HG02759 (cell line): ENCODE data around the gene SYNE1.
"Not testable (repeated sequence)": the region's sequence is repeated elsewhere in the genome, so short reads cannot be mapped to it uniquely, and the experiment has no call there.

ENCODE experiments used
- ATAC-seq: cut with Tn5 transposase; IDR thresholded peaks from one replicate; pipeline ENCODE4 v1.9.1; 2021; ENCODE audit warnings: mild to moderate bottlenecking, moderate library complexity; ENCODE audit not compliant: unreplicated experiment

Gene SYNE1

DNA sequence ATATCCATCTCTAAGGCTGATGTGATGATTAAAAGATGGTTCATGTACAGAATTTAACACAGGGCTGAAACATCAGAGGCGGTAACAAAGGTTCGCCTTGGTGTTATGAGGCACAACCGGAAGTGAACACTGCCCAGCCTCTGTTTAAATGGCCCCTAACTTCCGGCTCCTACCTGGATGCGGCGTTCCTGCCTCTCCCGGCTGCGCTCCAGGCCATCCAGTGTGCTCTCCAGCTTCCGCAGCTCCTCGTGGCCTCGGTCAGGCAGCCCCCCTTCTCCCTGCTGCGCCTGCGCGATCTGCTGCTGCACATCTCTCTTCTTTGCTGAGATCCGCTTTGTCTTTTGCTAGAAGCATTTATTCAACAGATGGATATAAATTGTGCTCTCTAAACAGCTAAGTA is 195.3 kb downstream of the SYNE1 start:
- ATAC-seq, result no peak

GRCh38 chr6:152435816-152436215 is 201.3 kb downstream of the SYNE1 start:
- no peak for ATAC-seq

DNA sequence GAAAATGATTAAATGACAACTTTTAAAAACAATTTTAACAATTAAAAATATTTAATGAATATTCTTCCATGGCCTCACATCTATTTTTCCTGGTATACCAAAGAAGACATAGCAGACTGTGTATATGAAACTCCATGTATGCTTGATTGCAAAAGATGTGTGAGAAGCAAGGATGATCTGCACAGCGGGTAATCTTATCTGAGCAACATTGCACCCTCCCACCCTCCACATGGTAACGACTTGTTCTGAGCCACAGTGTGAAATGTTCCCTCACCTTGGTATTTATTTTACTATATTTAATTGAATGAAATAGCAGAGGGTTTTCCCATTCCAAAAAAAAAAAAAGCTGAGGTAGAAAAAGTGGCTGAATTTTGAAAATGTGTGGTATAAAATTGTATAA is 204.4 kb downstream of the SYNE1 start:
- ATAC-seq, result no peak

GRCh38 chr6:152428126-152428525 is 209.0 kb downstream of the SYNE1 start:
- no peak for ATAC-seq

- ATAC-seq, result no peak
These were observed 210.9 kb downstream of the SYNE1 start for GRCh38 chr6:152426276-152426675.

DNA sequence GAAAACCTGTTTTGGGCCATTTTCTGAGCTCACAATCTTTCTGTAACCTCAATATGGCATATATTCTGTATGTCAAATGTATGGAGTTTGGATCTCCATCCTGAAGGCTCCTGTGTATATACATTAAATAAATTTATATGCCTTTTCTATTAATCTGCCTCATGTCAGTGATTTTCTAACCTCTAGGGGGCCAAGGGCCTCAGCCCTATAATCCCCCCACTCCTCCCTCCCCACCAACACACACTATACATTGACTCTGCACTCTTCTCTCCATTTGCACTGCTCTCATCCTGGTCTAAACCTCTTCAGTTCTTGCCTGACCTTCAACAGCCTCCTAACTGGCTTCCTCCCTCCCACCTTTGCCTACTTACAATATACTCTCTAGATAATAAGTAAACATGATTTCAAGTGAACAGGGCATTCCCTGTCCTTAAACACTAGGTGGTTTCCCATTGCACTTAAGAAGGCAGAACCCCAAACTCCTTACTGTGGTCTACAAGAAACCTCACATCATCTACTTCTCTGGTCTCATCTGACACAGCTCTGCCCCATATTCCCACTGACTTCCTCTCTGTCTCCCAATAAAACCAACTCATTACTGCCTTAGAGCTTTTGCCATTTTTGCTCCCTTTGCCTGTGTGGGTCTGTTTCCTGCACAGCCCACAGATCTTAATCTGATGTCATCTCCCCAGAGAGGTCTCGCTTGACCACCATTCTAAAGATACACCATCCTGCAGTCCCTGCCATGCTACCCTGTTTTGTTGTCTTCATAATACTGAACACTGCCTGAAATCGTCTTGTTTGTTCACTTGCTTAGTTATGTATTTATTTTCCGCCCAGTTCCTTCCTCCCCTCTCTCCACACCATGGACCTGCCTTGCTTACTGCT is 213.7 kb downstream of the SYNE1 start:
- ATAC-seq, result peak; percentile 93

GRCh38 chr6:152421496-152421895 is 215.7 kb downstream of the SYNE1 start:
- not testable (repeated sequence) for ATAC-seq

DNA sequence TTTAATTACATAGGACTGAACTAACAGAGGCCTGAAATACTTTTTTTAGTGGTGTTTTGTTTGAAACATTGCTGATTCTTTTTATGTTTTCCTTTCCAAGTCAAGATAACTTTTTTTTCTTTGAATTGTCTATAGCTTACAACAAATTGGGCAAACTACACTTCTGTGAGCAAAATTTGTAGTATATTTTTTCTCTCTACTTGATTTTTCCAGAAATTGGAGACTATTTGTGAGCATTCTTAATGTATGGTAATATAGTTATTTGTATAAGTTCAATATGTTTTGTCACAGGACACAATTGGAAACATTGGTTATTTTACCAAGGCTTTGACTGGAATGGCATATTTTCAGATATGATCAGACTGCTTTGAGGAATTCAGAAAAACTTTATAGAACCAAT is 216.5 kb downstream of the SYNE1 start:
- no peak for ATAC-seq

- ATAC-seq, result no peak
These were observed 218.6 kb downstream of the SYNE1 start for GRCh38 chr6:152418551-152418950.

- ATAC-seq, result no peak
These were observed 220.5 kb downstream of the SYNE1 start for GRCh38 chr6:152416652-152417051.

- ATAC-seq, result peak; percentile 12
These were observed 232.1 kb downstream of the SYNE1 start for GRCh38 chr6:152404936-152405595.

GRCh38 chr6:152404086-152404857 is 232.9 kb downstream of the SYNE1 start:
- peak; percentile 76 for ATAC-seq

DNA sequence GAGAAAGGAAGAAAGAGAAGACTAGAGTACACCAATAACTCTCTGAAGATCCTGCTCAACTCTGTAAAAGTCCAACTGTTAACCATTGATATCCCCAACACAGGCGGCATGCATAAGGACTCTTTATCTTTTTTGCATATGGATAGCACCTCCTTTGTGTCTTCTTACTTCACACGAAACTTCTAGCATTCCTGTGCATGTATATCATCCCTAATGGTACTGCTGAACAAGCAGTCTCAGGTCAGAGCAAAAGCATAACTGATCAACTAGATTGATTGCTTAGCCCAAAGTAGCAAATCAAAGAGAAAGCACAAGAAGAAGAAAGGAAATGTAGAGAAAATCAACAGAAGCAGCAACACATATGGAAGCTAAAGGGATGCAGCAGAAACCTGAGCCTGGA is 234.4 kb downstream of the SYNE1 start:
- no peak for ATAC-seq

- no peak for ATAC-seq
These were observed 235.2 kb downstream of the SYNE1 start for GRCh38 chr6:152401978-152402377.

- no peak for ATAC-seq
These were observed 237.8 kb downstream of the SYNE1 start for GRCh38 chr6:152399399-152399798.

- no peak for ATAC-seq
These were observed 238.2 kb downstream of the SYNE1 start for GRCh38 chr6:152398993-152399392.

GRCh38 chr6:152398316-152398715 is 238.8 kb downstream of the SYNE1 start:
- ATAC-seq, result no peak

DNA sequence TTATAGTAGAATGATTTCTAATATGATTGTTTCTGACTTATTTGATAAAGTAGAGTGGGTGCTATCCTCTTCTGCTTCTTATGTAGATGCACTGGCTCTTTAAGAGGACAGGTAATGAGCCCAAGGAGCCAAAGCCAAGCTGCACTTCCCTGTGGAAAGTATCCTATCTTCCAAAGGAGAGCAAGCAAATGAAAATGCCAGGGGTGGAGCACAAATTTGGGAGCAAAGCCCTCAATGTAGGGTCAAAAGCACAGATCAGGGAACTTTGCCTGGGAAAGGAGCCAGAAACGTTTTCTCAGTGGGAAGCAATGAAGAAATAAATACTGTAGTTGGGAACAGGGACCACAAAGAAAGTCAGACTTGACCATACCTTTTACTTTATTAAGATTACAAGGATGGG is 242.9 kb downstream of the SYNE1 start:
- ATAC-seq, result no peak

GRCh38 chr6:152391179-152391880 is 245.8 kb downstream of the SYNE1 start:
- no peak for ATAC-seq

DNA sequence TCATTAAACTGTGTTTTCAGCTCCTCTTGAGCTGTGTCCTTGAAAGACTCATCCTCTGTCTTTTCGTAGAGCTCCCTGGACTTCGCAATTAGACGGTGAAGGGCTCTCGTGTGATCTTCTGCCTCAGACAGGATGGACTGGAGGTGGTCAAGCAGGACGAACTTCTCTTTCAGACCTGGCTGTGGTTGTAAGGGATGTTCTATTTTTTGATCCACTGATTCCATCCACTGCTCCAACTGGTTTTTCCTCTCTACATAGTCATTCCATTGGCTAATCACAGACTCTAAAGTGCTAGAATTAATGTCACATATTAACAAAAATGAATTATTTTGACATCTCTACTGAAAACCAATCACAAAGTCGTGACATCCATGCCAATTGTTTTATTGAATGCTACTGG is 250.1 kb downstream of the SYNE1 start:
- no peak for ATAC-seq

GRCh38 chr6:152386131-152386530 is 251.0 kb downstream of the SYNE1 start:
- no peak for ATAC-seq
